Nephron progenitor cell (in vitro differentiated cells): ENCODE results near the gene ANKRD6.
A peak's percentile ranks its signal among the peaks of the same experiment; 100 is the strongest.

Experiments used
- DNase-seq: peaks from one replicate; pipeline ENCODE4 v3.0.0; 2021
- H3K27ac Mint-ChIP-seq: 2 replicates; pipeline ENCODE4 v1.8.0; 2021; ENCODE audit warnings: mild to moderate bottlenecking, moderate library complexity, mixed read lengths
- H3K27me3 Mint-ChIP-seq: 2 replicates; pipeline ENCODE4 v1.8.0; 2021; ENCODE audit warnings: mild to moderate bottlenecking, low read depth, mixed read lengths; ENCODE audit not compliant: poor library complexity
- H3K36me3 Mint-ChIP-seq: 2 replicates; pipeline ENCODE4 v1.8.0; 2021; ENCODE audit warnings: low read depth, mixed read lengths
- H3K4me1 Mint-ChIP-seq: 2 replicates; pipeline ENCODE4 v1.8.0; 2021; ENCODE audit warnings: mixed read lengths
- H3K4me3 Mint-ChIP-seq: 2 replicates; pipeline ENCODE4 v1.8.0; 2021; ENCODE audit warnings: mild to moderate bottlenecking, moderate library complexity, mixed read lengths
- H3K9me3 Mint-ChIP-seq: 2 replicates; pipeline ENCODE4 v1.8.0; 2021; ENCODE audit warnings: mild to moderate bottlenecking, moderate library complexity, mixed read lengths
- CTCF ChIP-seq: fragments of 200-600 bp; sonication (generic); IDR thresholded peaks from 2 replicates; pipeline ENCODE4 v1.5.0; 2021; ENCODE audit warnings: antibody characterized with exemption

Gene ANKRD6

GRCh38 chr6:89583559-89583958 is 150.6 kb downstream of the ANKRD6 start:
- no peak for TF ChIP-seq CTCF
- Mint-ChIP-seq H3K36me3 (no peaks in the 10 kb centered on the region), H3K27me3 (peaks cover 7% of the 10 kb centered on the region), H3K27ac (peak overlapping the region; percentile 40), H3K4me3 (no peak overlapping the region), H3K9me3 (no peaks in the 10 kb centered on the region), H3K4me1 (peaks cover 51% of the 10 kb centered on the region)
- DNase-seq, result no peak

DNA sequence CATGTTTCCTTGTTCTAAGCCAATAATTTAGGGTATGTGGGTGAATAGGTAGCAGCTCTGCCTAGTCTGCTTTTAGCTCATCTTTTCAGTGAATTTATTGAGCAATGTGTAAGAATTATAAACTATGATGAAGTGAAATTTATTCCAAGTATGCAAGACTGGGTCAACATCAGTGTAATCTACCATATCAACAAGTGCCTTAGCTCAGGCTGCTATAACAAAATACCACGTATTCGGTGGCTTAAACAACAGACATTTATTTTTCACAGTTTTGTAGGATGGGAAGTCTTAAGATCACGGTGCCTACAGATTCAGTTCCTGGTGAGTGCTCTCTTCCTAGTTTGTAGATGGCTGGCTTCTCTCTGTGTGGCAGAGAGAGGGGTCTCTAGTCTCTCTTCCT is 151.6 kb downstream of the ANKRD6 start:
- TF ChIP-seq CTCF, result no peak
- Mint-ChIP-seq H3K36me3 (no peaks in the 10 kb centered on the region), H3K27ac (peak overlapping the region; percentile 40), H3K27me3 (peaks cover 9% of the 10 kb centered on the region), H3K4me1 (peaks cover 57% of the 10 kb centered on the region), H3K9me3 (no peaks in the 10 kb centered on the region), H3K4me3 (no peak overlapping the region)
- no peak for DNase-seq

- H3K36me3 Mint-ChIP-seq, result no peaks in the 10 kb centered on the region
- H3K4me3 Mint-ChIP-seq, result no peak overlapping the region
These were observed 152.2 kb downstream of the ANKRD6 start for GRCh38 chr6:89585154-89585553.

GRCh38 chr6:89589297-89590025 is 156.5 kb downstream of the ANKRD6 start:
- H3K4me3 Mint-ChIP-seq, result no peak overlapping the region
- H3K27ac Mint-ChIP-seq, result peak overlapping the region; percentile 26
- no peak for TF ChIP-seq CTCF
- H3K36me3 Mint-ChIP-seq, result peaks cover 5% of the 10 kb centered on the region
- H3K27me3 Mint-ChIP-seq, result peaks cover 3% of the 10 kb centered on the region
- no peaks in the 10 kb centered on the region for H3K9me3 Mint-ChIP-seq
- no peak for DNase-seq
- peaks cover 35% of the 10 kb centered on the region for H3K4me1 Mint-ChIP-seq

More at GRCh38 chr6:89585154-89585553, 152.2 kb downstream of the ANKRD6 start:
- Mint-ChIP-seq H3K27me3 (peaks cover 6% of the 10 kb centered on the region), H3K27ac (no peak overlapping the region), H3K4me1 (peaks cover 58% of the 10 kb centered on the region), H3K9me3 (no peaks in the 10 kb centered on the region)
- no peak for DNase-seq
- no peak for TF ChIP-seq CTCF

GRCh38 chr6:89590133-89590532 is 157.2 kb downstream of the ANKRD6 start:
- Mint-ChIP-seq H3K4me1 (peaks cover 29% of the 10 kb centered on the region), H3K27ac (no peak overlapping the region), H3K4me3 (no peak overlapping the region), H3K27me3 (peaks cover 3% of the 10 kb centered on the region), H3K9me3 (no peaks in the 10 kb centered on the region), H3K36me3 (peaks cover 5% of the 10 kb centered on the region)
- TF ChIP-seq CTCF, result no peak
- no peak for DNase-seq

DNA sequence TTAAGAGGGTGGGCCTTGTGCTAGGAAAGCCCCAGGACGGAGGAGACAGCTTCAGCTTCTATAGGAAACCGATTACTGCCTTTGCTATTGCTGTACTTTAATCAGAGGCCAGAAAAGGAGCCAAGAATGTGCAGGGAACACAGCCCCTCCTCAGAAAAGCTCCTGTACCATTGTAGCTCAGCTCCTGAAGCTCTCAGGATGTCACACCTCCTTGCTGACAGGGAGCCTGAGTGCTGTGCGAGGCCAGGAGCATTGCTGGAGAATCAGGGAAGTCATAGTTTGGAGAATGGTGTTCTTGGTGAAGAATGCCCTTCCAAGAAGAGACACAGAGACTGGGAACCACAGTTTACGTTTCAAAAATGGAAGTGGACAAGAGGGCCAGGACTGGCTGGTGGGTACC is 158.8 kb downstream of the ANKRD6 start:
- no peak overlapping the region for H3K4me3 Mint-ChIP-seq
- H3K27me3 Mint-ChIP-seq, result peaks cover 3% of the 10 kb centered on the region
- TF ChIP-seq CTCF, result no peak
- peaks cover 29% of the 10 kb centered on the region for H3K4me1 Mint-ChIP-seq
- peaks cover 14% of the 10 kb centered on the region for H3K36me3 Mint-ChIP-seq
- no peak overlapping the region for H3K27ac Mint-ChIP-seq
- DNase-seq, result no peak
- H3K9me3 Mint-ChIP-seq, result no peaks in the 10 kb centered on the region
